Fibroblast of lung (primary cell): Measurements from ENCODE around the gene PCSK5. TPM values are rescaled to one million over a fixed set of nuclear protein-coding genes. Genes with fewer than 3 reads are reported as not detected.

Source experiments
- DNase-seq, 2 donors: peaks; one replicate each; pipeline versions ENCODE4 v3.0.0 to v3.0.0-alpha.2; 2010; ENCODE audit warnings: low read depth in 2 of 2
- H2AFZ ChIP-seq: 2 replicates; pipeline ENCODE4 v1.5.1; 2012; ENCODE audit warnings: low read length, control low read depth, inconsistent platforms
- H3K27ac ChIP-seq: 2 replicates; pipeline ENCODE4 v1.5.1; 2011; ENCODE audit warnings: low read length, control low read depth; ENCODE audit not compliant: insufficient read depth
- H3K27me3 ChIP-seq: 2 replicates; pipeline ENCODE4 v1.5.1; 2011; ENCODE audit warnings: mild to moderate bottlenecking, low read length; ENCODE audit not compliant: control insufficient read depth, insufficient read depth
- H3K36me3 ChIP-seq: 2 replicates; pipeline ENCODE4 v1.5.1; 2011; ENCODE audit warnings: low read length; ENCODE audit not compliant: control insufficient read depth, insufficient read depth
- H3K4me1 ChIP-seq: 2 replicates; pipeline ENCODE4 v1.5.1; 2011; ENCODE audit warnings: low read length; ENCODE audit not compliant: control insufficient read depth, insufficient read depth; ENCODE audit errors: extremely low read depth
- H3K4me2 ChIP-seq: 2 replicates; pipeline ENCODE4 v1.5.1; 2011; ENCODE audit warnings: low read length, control low read depth; ENCODE audit not compliant: insufficient read depth; ENCODE audit errors: extremely low read depth
- H3K4me3 ChIP-seq, 4 experiments: fragments of 200-600 bp in 1 of 4; sonication (generic) in 1 of 4; replicated peaks in 1 of 4; 2 replicates each; pipeline ENCODE4 v1.5.1; 2011 to 2016; ENCODE audit warnings: low read length in 4 of 4, low read depth in 3 of 4, mild to moderate bottlenecking in 3 of 4, control low read depth in 2 of 4, inconsistent platforms in 1 of 4, mixed read lengths in 1 of 4; ENCODE audit not compliant: insufficient read depth in 1 of 4; ENCODE audit errors: control extremely low read depth in 1 of 4
- H3K79me2 ChIP-seq: 2 replicates; pipeline ENCODE4 v1.5.1; 2012; ENCODE audit warnings: mild to moderate bottlenecking, low read length, inconsistent platforms; ENCODE audit not compliant: control insufficient read depth, insufficient read depth
- H3K9ac ChIP-seq: 2 replicates; pipeline ENCODE4 v1.5.1; 2011; ENCODE audit warnings: mild to moderate bottlenecking, low read length, control low read depth; ENCODE audit not compliant: insufficient read depth
- H3K9me3 ChIP-seq: 2 replicates; pipeline ENCODE4 v1.5.1; 2012; ENCODE audit warnings: low read depth, low read length; ENCODE audit not compliant: control insufficient read depth, insufficient read depth
- H4K20me1 ChIP-seq: 2 replicates; pipeline ENCODE4 v1.5.1; 2011; ENCODE audit warnings: low read length; ENCODE audit not compliant: control insufficient read depth, insufficient read depth; ENCODE audit errors: extremely low read depth
- EZH2 ChIP-seq: IDR thresholded peaks from 2 replicates; pipeline ENCODE4 v1.5.1; 2012; ENCODE audit warnings: low read length, control low read depth, mild to moderate bottlenecking; ENCODE audit errors: missing control alignments
- polyA plus RNA-seq, 2 donors: library from polyadenylated mRNA; depleted of rRNA in 1 of 2; stranded (reverse) in 1 of 2; unstranded in 1 of 2; fragments of >200 nt; gene quantifications; 2 replicates each; pipeline ENCODE4 v1.2.1, GENCODE V29; 2011 to 2012; ENCODE audit warnings: missing spikeins in 1 of 2
- total RNA-seq: library from RNA; depleted of rRNA; stranded (reverse); fragments of >200 nt; gene quantifications from 2 replicates; pipeline ENCODE4 v1.2.1, GENCODE V29; 2014
- TF ChIP-seq, protein P1 (sequence below), 2 donors: IDR thresholded peaks in 1 of 2; conservative IDR thresholded peaks in 1 of 2; 1 replicate in 1 of 2; 2 replicates in 1 of 2; pipeline ENCODE4 v1.5.1; 2011 to 2012; ENCODE audit warnings: low read length in 2 of 2, control low read depth in 1 of 2, inconsistent platforms in 1 of 2, low read depth in 1 of 2, mild to moderate bottlenecking in 1 of 2

The PCSK5 gene
- total and polyA plus RNA-seq, 2 donors (not counting 1 experiment from before 2014, with no cell fraction given) = 3.1 to 4.8 TPM

DNA sequence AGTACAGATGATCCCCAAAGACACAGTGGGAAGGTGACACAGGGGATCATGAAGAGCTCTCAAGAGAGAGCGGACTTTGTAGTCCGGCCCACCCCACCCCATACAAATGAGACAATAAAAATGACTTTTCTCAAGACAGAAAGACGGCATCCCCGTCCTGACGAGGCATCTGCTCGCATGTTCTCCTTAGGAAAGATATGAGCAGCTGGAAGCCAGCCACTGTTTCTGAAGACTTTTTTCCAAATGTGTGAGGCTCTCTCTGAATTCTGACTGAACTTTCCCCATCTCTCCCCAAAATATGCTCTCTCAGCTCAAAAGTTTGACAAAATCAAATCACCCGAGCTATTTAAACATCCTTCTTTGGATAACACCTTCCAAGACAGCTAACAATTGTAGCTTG lies 398.6 kb downstream of the PCSK5 start:
- TF ChIP-seq, protein P1, sequence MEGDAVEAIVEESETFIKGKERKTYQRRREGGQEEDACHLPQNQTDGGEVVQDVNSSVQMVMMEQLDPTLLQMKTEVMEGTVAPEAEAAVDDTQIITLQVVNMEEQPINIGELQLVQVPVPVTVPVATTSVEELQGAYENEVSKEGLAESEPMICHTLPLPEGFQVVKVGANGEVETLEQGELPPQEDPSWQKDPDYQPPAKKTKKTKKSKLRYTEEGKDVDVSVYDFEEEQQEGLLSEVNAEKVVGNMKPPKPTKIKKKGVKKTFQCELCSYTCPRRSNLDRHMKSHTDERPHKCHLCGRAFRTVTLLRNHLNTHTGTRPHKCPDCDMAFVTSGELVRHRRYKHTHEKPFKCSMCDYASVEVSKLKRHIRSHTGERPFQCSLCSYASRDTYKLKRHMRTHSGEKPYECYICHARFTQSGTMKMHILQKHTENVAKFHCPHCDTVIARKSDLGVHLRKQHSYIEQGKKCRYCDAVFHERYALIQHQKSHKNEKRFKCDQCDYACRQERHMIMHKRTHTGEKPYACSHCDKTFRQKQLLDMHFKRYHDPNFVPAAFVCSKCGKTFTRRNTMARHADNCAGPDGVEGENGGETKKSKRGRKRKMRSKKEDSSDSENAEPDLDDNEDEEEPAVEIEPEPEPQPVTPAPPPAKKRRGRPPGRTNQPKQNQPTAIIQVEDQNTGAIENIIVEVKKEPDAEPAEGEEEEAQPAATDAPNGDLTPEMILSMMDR (conservative IDR thresholded peaks at IDR 0.05 in 1 of 2, IDR thresholded peaks at IDR 0.05 in 1 of 2; ENCODE audit: low read depth in 1 of 2, low read length in 2 of 2) = no peak
- no peak for TF ChIP-seq EZH2
- no peak overlapping the region for H3K4me3 ChIP-seq
- no peaks in the 10 kb centered on the region for H3K36me3 ChIP-seq
- no peaks in the 10 kb centered on the region for H3K79me2 ChIP-seq
- no peaks in the 10 kb centered on the region for H3K9me3 ChIP-seq
- H3K9ac ChIP-seq = no peak overlapping the region
- H3K27ac ChIP-seq = no peak overlapping the region
- no peak for DNase-seq
- H4K20me1 ChIP-seq = no peaks in the 10 kb centered on the region
- no peaks in the 10 kb centered on the region for H3K4me1 ChIP-seq
- no peak overlapping the region for H3K4me2 ChIP-seq
- no peak overlapping the region for H2AFZ ChIP-seq
- H3K27me3 ChIP-seq = no peaks in the 10 kb centered on the region

DNA sequence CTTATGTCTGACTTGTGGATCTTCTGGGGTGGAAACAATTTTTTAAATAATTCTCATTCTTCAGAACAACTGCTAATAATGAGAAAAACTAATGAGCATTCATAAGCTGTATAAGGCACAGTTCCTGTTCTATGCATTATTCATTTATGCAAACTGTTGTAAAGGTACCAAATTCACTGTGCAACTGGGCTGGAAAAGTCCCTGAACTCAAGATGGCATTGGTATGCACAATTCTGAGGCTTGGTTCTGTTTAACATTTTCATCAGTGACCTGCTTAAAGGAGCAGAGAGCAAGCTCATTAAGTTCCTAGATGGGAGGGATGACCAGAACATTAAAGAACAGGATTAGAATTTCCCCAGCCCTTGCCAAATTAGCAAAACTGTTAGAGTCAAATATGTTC lies 399.2 kb downstream of the PCSK5 start:
- Histone ChIP-seq H3K4me1 (no peaks in the 10 kb centered on the region), H3K4me3 (no peak overlapping the region), H3K27ac (no peak overlapping the region), H3K4me2 (no peak overlapping the region), H3K9ac (no peak overlapping the region), H3K79me2 (no peaks in the 10 kb centered on the region), H2AFZ (no peak overlapping the region), H3K9me3 (no peaks in the 10 kb centered on the region), H4K20me1 (no peaks in the 10 kb centered on the region), H3K36me3 (no peaks in the 10 kb centered on the region), H3K27me3 (no peaks in the 10 kb centered on the region)
- DNase-seq = no peak
- TF ChIP-seq, protein P1 (conservative IDR thresholded peaks at IDR 0.05 in 1 of 2, IDR thresholded peaks at IDR 0.05 in 1 of 2; ENCODE audit: low read depth in 1 of 2, low read length in 2 of 2) = no peak

DNA sequence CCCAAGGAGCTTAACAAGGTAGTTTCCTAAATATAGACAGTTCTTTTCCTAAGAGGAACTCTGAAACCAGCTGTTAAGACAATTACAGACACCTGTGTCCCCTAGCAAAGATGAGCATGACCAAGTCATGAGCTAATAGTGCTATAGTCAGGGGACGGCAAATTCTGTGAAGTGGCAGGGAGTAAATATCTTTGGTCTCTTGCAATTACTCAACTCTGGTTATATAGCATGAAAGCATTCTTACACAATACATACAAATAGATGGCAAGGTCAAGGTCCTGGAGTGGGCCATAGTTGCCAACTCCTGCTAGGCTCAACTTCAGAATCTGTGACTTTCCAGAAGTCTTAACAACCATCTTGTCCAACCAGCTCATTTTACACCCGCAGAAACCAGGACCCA lies 400.1 kb downstream of the PCSK5 start:
- Histone ChIP-seq H3K9me3 (no peaks in the 10 kb centered on the region), H3K9ac (no peak overlapping the region), H3K36me3 (no peaks in the 10 kb centered on the region), H3K4me3 (no peak overlapping the region), H4K20me1 (no peaks in the 10 kb centered on the region), H2AFZ (no peak overlapping the region), H3K4me1 (no peaks in the 10 kb centered on the region), H3K27me3 (no peaks in the 10 kb centered on the region), H3K27ac (no peak overlapping the region), H3K79me2 (no peaks in the 10 kb centered on the region), H3K4me2 (no peak overlapping the region)
- TF ChIP-seq, protein P1 (conservative IDR thresholded peaks at IDR 0.05 in 1 of 2, IDR thresholded peaks at IDR 0.05 in 1 of 2; ENCODE audit: low read depth in 1 of 2, low read length in 2 of 2) = no peak
- no peak for TF ChIP-seq EZH2
- no peak for DNase-seq
